ACC112 (cell line): ENCODE results near the gene ZNF688.
"Not testable (repeated sequence)": the region's sequence is repeated elsewhere in the genome, so short reads cannot be mapped to it uniquely, and the experiment has no call there.

ENCODE experiments used
- H2AFZ ChIP-seq: fragments of 200-600 bp; sonication (generic); one replicate; pipeline ENCODE4 v1.6.0; 2017; ENCODE audit warnings: antibody characterized with exemption, low read length; ENCODE audit not compliant: unreplicated experiment
- H3K27ac ChIP-seq: fragments of 200-600 bp; sonication (generic); 2 replicates; pipeline ENCODE4 v1.5.1; 2014; ENCODE audit warnings: low read depth, mild to moderate bottlenecking, antibody characterized with exemption, low read length, moderate library complexity
- H3K27me3 ChIP-seq: fragments of 200-600 bp; sonication (generic); 2 replicates; pipeline ENCODE4 v1.6.1; 2014; ENCODE audit warnings: mild to moderate bottlenecking, antibody characterized with exemption, low read length, moderate library complexity, mixed read lengths; ENCODE audit not compliant: insufficient read depth
- H3K36me3 ChIP-seq: fragments of 200-600 bp; sonication (generic); 2 replicates; pipeline ENCODE4 v1.6.1; 2016; ENCODE audit warnings: mild to moderate bottlenecking, antibody characterized with exemption, low read length, moderate library complexity, mixed read lengths; ENCODE audit not compliant: insufficient read depth
- H3K4me1 ChIP-seq: fragments of 200-600 bp; sonication (generic); one replicate; pipeline ENCODE4 v1.6.1; 2016; ENCODE audit warnings: low read length, mixed read lengths; ENCODE audit not compliant: insufficient read depth, unreplicated experiment, control insufficient read depth
- H3K4me3 ChIP-seq: fragments of 200-600 bp; sonication (generic); 2 replicates; pipeline ENCODE4 v1.5.1; 2014; ENCODE audit warnings: mild to moderate bottlenecking, low read depth, low read length
- H3K79me2 ChIP-seq: fragments of 200-600 bp; sonication (generic); one replicate; pipeline ENCODE4 v1.6.0; 2016; ENCODE audit warnings: low read length; ENCODE audit not compliant: control insufficient read depth, unreplicated experiment, insufficient read depth

The ZNF688 gene

DNA sequence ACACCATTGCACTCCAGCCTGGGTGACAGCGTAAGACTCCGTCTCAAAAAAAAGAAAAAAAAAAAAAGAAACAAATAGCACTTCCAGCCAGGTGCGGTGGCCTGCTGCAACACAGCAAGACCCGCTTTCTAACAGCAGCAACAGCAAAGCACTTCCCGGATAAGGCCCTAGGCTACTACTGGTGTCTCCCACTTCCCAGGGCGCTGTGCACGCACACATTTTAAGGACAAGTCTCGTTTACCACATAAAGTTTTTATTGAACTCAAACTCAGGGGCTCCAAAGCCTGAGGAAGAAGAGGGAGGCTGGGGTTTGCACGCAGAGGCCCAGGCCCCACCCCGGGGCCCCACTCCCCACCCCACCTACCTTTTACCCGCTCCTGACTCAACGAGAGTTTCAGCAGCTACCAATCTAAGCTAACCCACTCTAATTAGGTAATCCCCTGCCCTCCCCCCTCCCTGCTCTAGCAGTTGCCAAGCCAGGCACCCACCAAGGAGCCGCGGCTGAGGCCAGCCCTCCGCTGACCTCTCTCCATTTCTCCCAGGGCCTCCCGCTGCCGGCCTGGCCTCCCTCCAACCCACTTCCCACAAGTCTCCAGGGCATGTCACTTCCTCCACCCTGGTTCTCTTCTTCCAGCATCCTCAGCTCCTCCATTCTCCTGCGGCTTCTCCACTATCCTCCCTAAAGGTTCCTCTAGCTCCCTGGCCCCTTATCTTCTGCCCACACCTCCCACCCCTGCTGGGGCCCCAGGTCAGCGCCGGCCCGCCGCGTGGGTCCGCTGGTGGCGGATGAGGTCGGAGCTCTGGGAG lies 47.5 kb downstream of the ZNF688 start:
- no peak overlapping the region for H3K4me3 ChIP-seq
- H3K27ac ChIP-seq, result no peak overlapping the region
- no peaks in the 10 kb centered on the region for H3K27me3 ChIP-seq
- no peak overlapping the region for H2AFZ ChIP-seq
- no peaks in the 10 kb centered on the region for H3K36me3 ChIP-seq
- H3K4me1 ChIP-seq, result peaks cover 6% of the 10 kb centered on the region
- no peaks in the 10 kb centered on the region for H3K79me2 ChIP-seq

DNA sequence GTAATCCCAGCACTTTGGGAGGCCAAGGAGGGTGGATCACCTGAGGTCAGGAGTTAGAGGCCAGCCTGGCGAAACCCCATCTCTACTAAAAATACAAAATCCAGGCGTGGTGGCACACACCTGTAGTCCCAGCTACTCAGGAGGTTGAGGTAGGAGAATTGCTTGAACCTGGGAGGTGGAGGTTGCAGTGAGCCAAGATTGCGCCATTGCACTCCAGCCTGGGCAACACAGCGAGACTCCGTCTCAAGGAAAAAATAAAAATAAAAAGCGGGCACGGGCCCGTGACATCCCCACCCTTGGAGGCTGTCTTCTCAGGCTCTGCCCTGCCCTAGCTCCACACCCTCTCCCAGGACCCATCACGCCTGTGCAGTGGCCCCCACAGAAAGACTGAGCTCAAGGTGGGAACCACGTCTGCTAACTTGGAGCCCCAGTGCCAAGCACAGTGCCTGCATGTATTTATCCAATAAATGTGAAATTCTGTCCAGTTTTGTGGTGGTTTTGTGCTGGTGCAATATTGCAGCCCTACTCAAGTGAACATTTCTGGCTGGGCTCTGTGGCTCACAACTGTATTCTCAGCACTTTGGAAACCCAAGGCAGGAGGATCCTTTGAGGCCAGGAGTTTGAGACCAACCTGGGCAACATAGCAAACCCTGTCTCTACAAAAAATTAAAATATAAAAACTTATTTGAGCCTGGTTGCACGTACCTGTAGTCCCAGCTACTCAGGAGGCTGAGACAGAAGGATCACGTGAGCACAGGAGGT lies 48.6 kb downstream of the ZNF688 start:
- not testable (repeated sequence) for H3K4me1 ChIP-seq, H3K79me2 ChIP-seq, H3K36me3 ChIP-seq, H3K4me3 ChIP-seq, H2AFZ ChIP-seq, H3K27me3 ChIP-seq, H3K27ac ChIP-seq

DNA sequence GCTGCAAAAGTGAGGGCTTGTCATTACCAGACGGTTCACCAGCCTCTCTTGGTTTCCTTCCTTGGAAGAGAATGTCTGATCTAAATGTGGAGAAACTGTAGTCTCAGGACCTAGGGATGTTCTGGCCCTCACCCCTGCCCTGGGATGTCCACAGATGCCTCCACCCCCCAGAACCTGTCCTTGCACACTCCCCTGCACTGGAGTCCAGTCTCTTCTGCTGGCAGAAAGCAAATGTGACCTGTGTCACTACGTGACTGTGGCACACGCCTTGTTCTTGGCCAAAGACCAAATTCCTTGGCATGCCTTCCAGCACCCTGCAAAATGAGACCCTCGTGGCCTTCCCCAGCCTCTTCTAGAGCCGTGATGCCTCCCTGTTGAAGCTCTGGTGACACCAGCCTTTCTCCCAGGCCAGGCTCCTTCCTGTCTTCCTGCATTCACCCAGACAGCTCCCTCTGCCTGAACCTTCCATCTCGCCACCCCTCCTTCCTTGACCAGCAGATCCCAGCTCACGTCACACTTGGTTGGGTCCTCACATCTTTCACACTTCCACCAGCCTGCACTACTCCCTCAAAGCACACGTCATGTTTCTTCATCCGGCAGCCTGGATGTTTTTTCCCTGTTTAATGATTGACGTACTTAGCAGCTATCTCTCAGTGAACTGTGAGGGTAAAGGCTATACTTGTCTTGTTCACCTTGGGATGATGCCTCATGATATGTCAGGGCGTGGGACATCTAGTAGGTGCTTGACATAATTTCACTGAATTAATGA lies 49.5 kb downstream of the ZNF688 start:
- Histone ChIP-seq H3K27ac (no peak overlapping the region), H3K4me1 (no peaks in the 10 kb centered on the region), H3K79me2 (no peaks in the 10 kb centered on the region), H3K4me3 (no peak overlapping the region), H3K27me3 (no peaks in the 10 kb centered on the region), H3K36me3 (no peaks in the 10 kb centered on the region), H2AFZ (no peak overlapping the region)

DNA sequence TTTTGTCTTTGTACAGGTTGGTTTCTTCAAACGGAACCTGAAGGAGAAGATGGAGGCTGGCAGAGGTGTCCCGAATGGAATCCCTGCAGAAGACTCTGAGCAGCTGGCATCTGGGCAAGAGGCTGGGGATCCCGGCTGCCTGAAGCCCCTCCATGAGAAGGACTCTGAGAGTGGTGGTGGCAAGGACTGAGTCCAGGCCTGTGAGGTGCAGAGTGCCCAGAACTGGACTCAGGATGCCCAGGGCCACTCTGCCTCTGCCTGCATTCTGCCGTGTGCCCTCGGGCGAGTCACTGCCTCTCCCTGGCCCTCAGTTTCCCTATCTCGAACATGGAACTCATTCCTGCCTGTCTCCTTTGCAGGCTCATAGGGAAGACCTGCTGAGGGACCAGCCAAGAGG lies 50.0 kb downstream of the ZNF688 start:
- no peaks in the 10 kb centered on the region for H3K79me2 ChIP-seq
- H3K4me3 ChIP-seq, result no peak overlapping the region
- H3K27me3 ChIP-seq, result no peaks in the 10 kb centered on the region
- H2AFZ ChIP-seq, result no peak overlapping the region
- no peaks in the 10 kb centered on the region for H3K36me3 ChIP-seq
- no peaks in the 10 kb centered on the region for H3K4me1 ChIP-seq
- no peak overlapping the region for H3K27ac ChIP-seq
